ENCODE data around the gene ZNF148.

ZNF148 gene

GRCh38 chr3:125203731-125204130 lies 171.4 kb downstream of the ZNF148 start:
- H3K4me1 ChIP-seq (ENCODE audit: insufficient read depth, insufficient read length), result no peaks in the 10 kb centered on the region
- DNase-seq (ENCODE audit: low read depth, low spot score), result no peak
- H3K9ac ChIP-seq (ENCODE audit: insufficient read length, low read depth), result no peak overlapping the region
- no peak overlapping the region for H3K4me3 ChIP-seq (ENCODE audit: insufficient read length, low read depth)
- H3K27me3 ChIP-seq (ENCODE audit: insufficient read depth, insufficient read length), result no peaks in the 10 kb centered on the region
- no peaks in the 10 kb centered on the region for H3K36me3 ChIP-seq (ENCODE audit: insufficient read depth, insufficient read length, low read length)
- H3K9me3 ChIP-seq (ENCODE audit: insufficient read depth, low read length), result peaks cover 10% of the 10 kb centered on the region; the same call in 1 of the 2 replicates
- no peak for TF ChIP-seq ZNF274 (IDR thresholded peaks at IDR 0.05; ENCODE audit: low read depth, low read length)
- TF ChIP-seq SUZ12 (IDR thresholded peaks at IDR 0.05; ENCODE audit: extremely low read depth, insufficient read depth, insufficient read length), result no peak
- no peak for TF ChIP-seq YY1 (IDR thresholded peaks at IDR 0.05; ENCODE audit: insufficient read depth, insufficient read length)

GRCh38 chr3:125202197-125202596 lies 172.9 kb downstream of the ZNF148 start:
- Histone ChIP-seq H3K4me1 (ENCODE audit: insufficient read depth, insufficient read length) (no peaks in the 10 kb centered on the region), H3K9me3 (ENCODE audit: insufficient read depth, low read length) (peaks cover 10% of the 10 kb centered on the region; the same call in 1 of the 2 replicates), H3K36me3 (ENCODE audit: insufficient read depth, insufficient read length, low read length) (no peaks in the 10 kb centered on the region), H3K27me3 (ENCODE audit: insufficient read depth, insufficient read length) (no peaks in the 10 kb centered on the region), H3K9ac (ENCODE audit: insufficient read length, low read depth) (no peak overlapping the region), H3K4me3 (ENCODE audit: insufficient read length, low read depth) (no peak overlapping the region)
- no peak for TF ChIP-seq SUZ12 (IDR thresholded peaks at IDR 0.05; ENCODE audit: extremely low read depth, insufficient read depth, insufficient read length)
- TF ChIP-seq YY1 (IDR thresholded peaks at IDR 0.05; ENCODE audit: insufficient read depth, insufficient read length), result no peak
- TF ChIP-seq ZNF274 (IDR thresholded peaks at IDR 0.05; ENCODE audit: low read depth, low read length), result no peak
- DNase-seq (ENCODE audit: low read depth, low spot score), result no peak

GRCh38 chr3:125200731-125201139 lies 174.4 kb downstream of the ZNF148 start:
- Histone ChIP-seq H3K9me3 (ENCODE audit: insufficient read depth, low read length) (peaks cover 10% of the 10 kb centered on the region; the same call in 1 of the 2 replicates), H3K27me3 (ENCODE audit: insufficient read depth, insufficient read length) (no peaks in the 10 kb centered on the region), H3K36me3 (ENCODE audit: insufficient read depth, insufficient read length, low read length) (no peaks in the 10 kb centered on the region), H3K4me3 (ENCODE audit: insufficient read length, low read depth) (no peak overlapping the region), H3K4me1 (ENCODE audit: insufficient read depth, insufficient read length) (no peaks in the 10 kb centered on the region), H3K9ac (ENCODE audit: insufficient read length, low read depth) (no peak overlapping the region)
- DNase-seq (ENCODE audit: low read depth, low spot score), result no peak
- TF ChIP-seq SUZ12 (IDR thresholded peaks at IDR 0.05; ENCODE audit: extremely low read depth, insufficient read depth, insufficient read length) (no peak), ZNF274 (IDR thresholded peaks at IDR 0.05; ENCODE audit: low read depth, low read length) (no peak), YY1 (IDR thresholded peaks at IDR 0.05; ENCODE audit: insufficient read depth, insufficient read length) (no peak)

- DNase-seq (ENCODE audit: low read depth, low spot score), result no peak
Measured at GRCh38 chr3:125194849-125195601, 180.1 kb downstream of the ZNF148 start.

DNA sequence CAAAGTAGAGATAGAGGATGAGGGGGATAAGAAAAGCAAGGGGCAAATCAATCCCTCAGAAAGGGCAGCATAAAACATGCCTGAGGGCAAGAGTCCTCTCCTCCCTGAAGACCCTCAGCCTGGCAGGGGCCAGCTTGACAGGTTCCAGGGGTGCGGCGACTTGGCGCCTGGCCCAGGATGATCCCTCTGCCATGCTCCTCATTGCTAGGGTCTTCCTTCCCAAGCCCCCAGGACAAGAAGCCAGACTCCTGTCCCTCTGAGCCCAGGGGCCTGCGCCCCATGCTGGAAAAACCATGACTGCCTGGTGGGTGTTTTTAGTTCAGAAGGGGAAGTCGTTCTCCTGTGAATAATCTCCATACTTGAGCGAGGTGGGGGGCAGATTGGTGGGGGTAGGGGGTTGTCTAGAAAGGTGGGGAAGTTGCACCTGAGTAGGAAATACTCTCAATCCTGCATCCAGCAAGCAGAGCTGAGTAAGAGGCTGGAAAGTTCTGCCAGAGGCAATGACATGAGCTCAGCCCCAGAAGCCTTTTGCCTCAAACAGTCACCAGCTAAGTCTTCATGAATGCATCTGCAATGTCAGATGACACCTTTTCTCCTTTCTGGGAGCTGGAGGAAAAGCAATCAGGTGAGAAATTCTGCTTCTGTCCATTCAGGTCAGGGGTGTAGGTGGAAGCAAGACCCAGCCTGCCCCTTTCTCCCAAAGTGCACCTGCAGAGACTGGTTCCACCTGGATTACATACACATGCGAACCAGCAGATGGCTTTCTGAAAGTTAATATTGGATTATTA lies 180.9 kb downstream of the ZNF148 start:
- no peak for TF ChIP-seq SUZ12 (IDR thresholded peaks at IDR 0.05; ENCODE audit: extremely low read depth, insufficient read depth, insufficient read length)
- TF ChIP-seq YY1 (IDR thresholded peaks at IDR 0.05; ENCODE audit: insufficient read depth, insufficient read length), result no peak
- TF ChIP-seq ZNF274 (IDR thresholded peaks at IDR 0.05; ENCODE audit: low read depth, low read length), result no peak
- H3K4me1 ChIP-seq (ENCODE audit: insufficient read depth, insufficient read length), result peaks cover 13% of the 10 kb centered on the region
- no peak overlapping the region for H3K9ac ChIP-seq (ENCODE audit: insufficient read length, low read depth)
- H3K27me3 ChIP-seq (ENCODE audit: insufficient read depth, insufficient read length), result no peaks in the 10 kb centered on the region
- no peak overlapping the region for H3K4me3 ChIP-seq (ENCODE audit: insufficient read length, low read depth)
- DNase-seq (ENCODE audit: low read depth, low spot score), result no peak
- H3K36me3 ChIP-seq (ENCODE audit: insufficient read depth, insufficient read length, low read length), result peaks cover 15% of the 10 kb centered on the region
- no peaks in the 10 kb centered on the region for H3K9me3 ChIP-seq (ENCODE audit: insufficient read depth, low read length)

More at GRCh38 chr3:125194849-125195601, 180.1 kb downstream of the ZNF148 start:
- peaks cover 8% of the 10 kb centered on the region for H3K4me1 ChIP-seq (ENCODE audit: insufficient read depth, insufficient read length)
- H3K4me3 ChIP-seq (ENCODE audit: insufficient read length, low read depth), result no peak overlapping the region
- TF ChIP-seq ZNF274 (IDR thresholded peaks at IDR 0.05; ENCODE audit: low read depth, low read length) (no peak), YY1 (IDR thresholded peaks at IDR 0.05; ENCODE audit: insufficient read depth, insufficient read length) (no peak), SUZ12 (IDR thresholded peaks at IDR 0.05; ENCODE audit: extremely low read depth, insufficient read depth, insufficient read length) (no peak)
- H3K9ac ChIP-seq (ENCODE audit: insufficient read length, low read depth), result no peak overlapping the region
- peaks cover 7% of the 10 kb centered on the region for H3K36me3 ChIP-seq (ENCODE audit: insufficient read depth, insufficient read length, low read length)
- H3K27me3 ChIP-seq (ENCODE audit: insufficient read depth, insufficient read length), result no peaks in the 10 kb centered on the region
- H3K9me3 ChIP-seq (ENCODE audit: insufficient read depth, low read length), result no peaks in the 10 kb centered on the region

DNA sequence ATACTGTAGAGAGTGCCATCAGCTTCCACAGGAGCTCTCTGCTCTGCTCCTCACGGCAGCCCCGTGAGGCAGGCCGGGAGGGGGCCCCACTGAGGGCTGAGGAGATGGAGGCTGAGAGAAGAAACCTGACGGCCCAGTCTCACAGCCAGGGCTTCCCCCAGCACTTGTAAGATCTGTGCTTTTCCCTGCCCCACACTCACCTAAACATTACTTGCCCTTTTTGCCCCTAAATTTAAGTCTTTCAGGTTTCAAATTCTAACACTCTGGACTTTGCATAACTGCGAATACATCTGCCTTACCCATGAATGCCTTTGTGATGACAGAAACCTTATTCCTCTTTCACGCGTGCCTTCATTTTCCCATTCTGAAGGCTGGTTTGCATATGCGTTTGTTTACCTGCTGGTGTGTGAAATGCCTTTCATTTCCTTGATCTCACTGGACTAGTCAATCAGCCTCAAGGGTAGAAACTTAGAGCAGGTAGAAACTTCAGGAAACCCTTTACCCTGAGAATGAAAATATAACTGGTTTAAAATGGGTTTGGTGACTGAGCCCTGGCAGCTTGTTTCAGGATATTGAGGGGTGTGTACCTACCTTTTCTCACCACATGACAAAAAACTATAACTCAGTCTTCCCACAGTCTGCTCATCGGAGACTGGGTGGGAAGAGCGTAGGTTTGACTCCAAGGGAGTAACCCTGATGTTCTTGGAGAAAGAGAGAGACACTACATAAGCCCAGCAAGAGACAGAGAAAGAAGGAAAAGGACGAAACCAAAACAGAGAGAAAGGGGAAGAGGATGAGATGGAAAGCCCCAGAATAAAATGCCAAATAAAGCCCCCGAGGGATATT lies 182.7 kb downstream of the ZNF148 start:
- DNase-seq (ENCODE audit: low read depth, low spot score), result no peak
- H3K4me1 ChIP-seq (ENCODE audit: insufficient read depth, insufficient read length), result peaks cover 21% of the 10 kb centered on the region

More for the DNA sequence above, 182.7 kb downstream of the ZNF148 start:
- peaks cover 31% of the 10 kb centered on the region for H3K36me3 ChIP-seq (ENCODE audit: insufficient read depth, insufficient read length, low read length)
- H3K9me3 ChIP-seq (ENCODE audit: insufficient read depth, low read length), result no peaks in the 10 kb centered on the region; the same call in 1 of the 2 replicates
- H3K9ac ChIP-seq (ENCODE audit: insufficient read length, low read depth), result no peak overlapping the region
- no peak overlapping the region for H3K4me3 ChIP-seq (ENCODE audit: insufficient read length, low read depth)
- TF ChIP-seq ZNF274 (IDR thresholded peaks at IDR 0.05; ENCODE audit: low read depth, low read length) (no peak), YY1 (IDR thresholded peaks at IDR 0.05; ENCODE audit: insufficient read depth, insufficient read length) (no peak), SUZ12 (IDR thresholded peaks at IDR 0.05; ENCODE audit: extremely low read depth, insufficient read depth, insufficient read length) (no peak)
- H3K27me3 ChIP-seq (ENCODE audit: insufficient read depth, insufficient read length), result no peaks in the 10 kb centered on the region
